AG09319 (cell line): Measurements from ENCODE around the gene PCARE.

Experiments
- DNase-seq: peaks from one replicate; pipeline ENCODE4 v3.0.0-alpha.2; 2010; ENCODE audit warnings: low read depth; ENCODE audit errors: extremely low read depth
- CTCF ChIP-seq: IDR thresholded peaks from 2 replicates; pipeline ENCODE4 v1.5.1; 2011; ENCODE audit warnings: low read depth, mild to moderate bottlenecking, inconsistent platforms, low read length, moderate library complexity

PCARE gene

GRCh38 chr2:29035016-29035745, 39.1 kb downstream of the PCARE start:
- no peak for TF ChIP-seq CTCF
- DNase-seq, result no peak

- TF ChIP-seq CTCF, result no peak
- DNase-seq, result no peak
Measured at GRCh38 chr2:29033656-29034055, 40.7 kb downstream of the PCARE start.

GRCh38 chr2:29033172-29033571, 41.2 kb downstream of the PCARE start:
- no peak for DNase-seq
- TF ChIP-seq CTCF, result no peak

GRCh38 chr2:29032189-29032588, 42.1 kb downstream of the PCARE start:
- no peak for DNase-seq
- no peak for TF ChIP-seq CTCF

- no peak for TF ChIP-seq CTCF
- DNase-seq, result no peak
Measured at GRCh38 chr2:29031046-29031445, 43.3 kb downstream of the PCARE start.

- no peak for DNase-seq
- TF ChIP-seq CTCF, result no peak
Measured at GRCh38 chr2:29025711-29026110, 48.6 kb downstream of the PCARE start.

- no peak for DNase-seq
- no peak for TF ChIP-seq CTCF
Measured at GRCh38 chr2:29024882-29025430, 49.4 kb downstream of the PCARE start.
